ENCODE measurements around the gene GPR139. TPM values are rescaled to one million over a fixed set of nuclear protein-coding genes. Genes with fewer than 3 reads are reported as not detected.
A peak's percentile ranks its signal among the peaks of the same experiment; 100 is the strongest.

GPR139 gene
- total RNA-seq (2014; rRNA removed; shearing (Covaris generic)): not detected in 2 replicates
- polyA plus RNA-seq (2015; cell fraction: cytosol; rRNA removed): not detected in 2 replicates
- polyA plus RNA-seq (2015; cell fraction: nucleus; rRNA removed): not detected in 2 replicates

DNA sequence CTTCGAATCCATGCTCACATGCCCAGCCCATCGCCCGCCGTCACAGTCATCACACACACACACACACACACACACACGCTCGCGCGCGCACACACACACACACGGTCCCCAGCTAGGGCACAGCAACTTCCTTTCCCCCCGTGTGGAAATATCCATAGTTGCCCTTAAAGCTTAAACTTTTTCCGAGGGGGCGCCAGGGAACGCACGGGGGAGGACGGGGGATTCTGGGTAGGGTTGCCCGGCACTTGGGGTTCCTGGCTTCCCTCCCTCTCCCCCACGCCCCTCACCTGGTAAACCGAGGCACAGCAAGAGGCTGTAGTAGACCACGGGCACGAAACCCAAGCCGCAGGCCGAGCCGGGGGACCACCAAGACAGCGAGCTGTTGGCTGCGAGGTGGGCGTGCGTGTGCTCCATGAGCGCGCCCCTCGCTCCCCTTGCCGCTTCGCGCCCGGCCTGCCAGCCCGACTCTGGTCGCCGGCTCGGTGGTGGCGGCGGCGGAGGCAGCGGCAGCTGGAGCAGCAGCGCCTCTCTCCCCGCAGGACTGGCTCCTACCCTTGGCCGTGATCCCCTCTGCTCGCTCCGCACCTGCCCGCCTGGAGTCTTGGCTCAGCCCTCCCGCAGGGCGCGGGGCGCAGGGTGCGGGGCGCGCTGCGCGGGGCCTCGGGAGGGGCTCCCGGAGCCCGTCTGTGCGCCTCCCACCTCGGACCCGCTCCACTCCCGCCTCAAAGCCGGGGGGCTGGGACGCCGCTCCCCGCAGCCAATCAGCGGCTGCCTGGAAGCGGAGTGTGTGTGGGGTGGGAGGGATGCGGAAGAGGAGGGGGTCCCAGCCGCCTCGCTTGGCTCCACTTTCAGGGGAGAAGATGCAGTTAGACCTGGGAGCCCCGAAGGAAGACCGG is at the start of gene GPR139:
Gene GPR139, minus strand, starts transcription at position 688 of the 896 bp plus-strand sequence. Its CDS starts 274 bp downstream, at position 414.
- DNase-seq (ENCODE audit: low read depth): no peak

DNA sequence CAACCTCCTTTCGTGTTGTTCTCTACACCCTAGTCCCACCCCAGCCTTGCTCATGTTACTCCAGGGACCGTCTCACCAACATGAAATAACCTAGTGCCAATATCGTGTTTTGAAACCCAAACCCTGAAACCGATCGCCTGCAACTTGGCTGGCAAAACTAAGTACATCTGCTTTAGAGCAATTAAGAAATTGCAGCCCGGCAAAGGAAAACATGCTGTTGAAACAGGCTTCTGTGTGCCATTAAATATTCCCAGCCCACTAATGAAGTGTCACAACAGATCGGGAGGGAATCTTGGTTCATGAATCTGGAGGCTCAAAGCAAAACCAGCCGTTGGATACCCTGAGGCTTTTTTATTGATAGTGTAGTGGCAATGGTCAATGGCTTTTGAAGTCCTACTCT is 48.3 kb upstream of the GPR139 start:
- no peak for DNase-seq (ENCODE audit: low read depth)

DNA sequence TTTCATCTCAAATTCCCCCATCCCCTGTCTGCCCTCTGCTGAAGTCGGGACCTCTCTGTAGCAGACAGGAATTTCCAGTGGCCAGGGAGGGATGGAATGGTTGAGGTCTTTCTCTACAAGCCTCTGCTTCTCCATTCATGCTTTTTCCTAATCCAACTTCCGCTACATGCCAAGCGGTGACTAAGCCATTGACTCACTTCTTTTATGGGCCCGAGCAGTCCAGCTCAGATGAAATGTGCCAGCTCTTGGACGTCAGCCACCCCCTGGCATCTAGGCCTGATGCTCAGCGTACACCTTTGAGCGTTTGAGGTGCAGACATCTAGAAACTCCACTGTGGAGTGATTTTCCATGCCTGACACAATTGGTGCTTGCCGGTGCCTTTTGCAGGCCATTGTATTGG is 40.7 kb upstream of the GPR139 start:
- DNase-seq (ENCODE audit: low read depth): peak; percentile 88

DNA sequence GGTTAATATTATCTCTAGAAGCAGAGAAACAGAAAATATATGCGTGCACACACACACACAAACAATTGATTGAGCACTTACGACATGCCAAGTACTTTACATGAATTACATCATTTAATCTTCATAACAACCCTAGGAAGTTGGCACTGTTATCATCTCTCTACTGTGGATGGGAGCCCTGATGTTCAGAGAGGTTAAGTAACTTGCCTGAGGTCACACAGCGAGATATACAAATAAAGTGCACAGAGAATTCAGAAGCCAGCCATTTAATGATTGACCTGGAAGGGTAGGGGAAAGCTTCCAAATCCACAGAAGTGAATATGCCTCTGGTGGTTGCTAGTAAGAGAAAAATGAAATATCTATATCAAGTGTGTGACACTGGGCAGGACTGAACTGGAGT is 37.5 kb upstream of the GPR139 start:
- DNase-seq (ENCODE audit: low read depth): no peak

DNA sequence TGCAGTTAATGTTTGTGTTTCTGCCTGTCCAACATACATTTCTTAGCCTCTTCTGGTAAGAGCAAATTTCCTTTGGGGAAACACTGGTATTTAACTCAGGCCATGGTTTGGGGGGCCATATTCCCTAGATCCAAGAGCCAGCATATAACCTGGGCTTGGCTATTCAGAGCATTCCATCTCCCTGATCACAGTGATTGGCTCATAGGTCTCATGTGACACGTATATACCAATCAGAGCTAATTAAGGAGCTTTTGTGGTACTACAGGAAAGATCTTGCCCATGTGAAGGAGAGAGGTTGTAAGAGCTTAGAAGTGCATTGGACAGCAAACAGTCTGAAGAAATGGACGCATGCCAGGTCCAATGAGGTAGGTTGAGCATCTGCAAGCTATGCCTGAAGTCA is 33.4 kb upstream of the GPR139 start:
- DNase-seq (ENCODE audit: low read depth): no peak

DNA sequence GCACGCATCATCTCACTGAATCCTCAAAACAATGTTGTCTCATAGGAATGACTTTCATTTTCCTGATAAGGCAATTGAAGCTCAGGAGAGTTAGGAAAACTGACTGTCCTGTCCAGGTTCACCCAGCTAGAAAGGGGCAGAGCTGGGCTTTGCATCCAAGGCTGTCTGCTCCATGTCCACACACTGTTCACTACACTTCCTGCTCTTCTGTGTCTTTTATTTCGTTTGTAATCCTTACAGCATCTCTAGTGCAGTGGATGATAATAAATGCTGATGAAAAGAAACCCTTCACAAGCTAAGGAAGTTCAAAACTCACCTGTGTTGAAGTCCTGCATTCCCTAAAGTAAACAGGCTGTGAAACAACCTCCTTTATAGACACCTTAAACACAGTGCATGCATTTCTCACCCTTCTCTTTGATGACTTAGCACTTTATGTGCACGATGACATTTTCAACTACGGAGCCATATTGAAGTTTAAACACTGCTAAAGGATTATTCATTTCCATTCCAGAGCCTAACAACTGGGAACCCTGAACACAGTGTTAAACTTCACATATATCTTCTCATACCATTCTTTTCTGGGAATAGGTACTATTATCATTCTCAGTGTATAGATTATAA is 31.0 kb upstream of the GPR139 start:
- no peak for DNase-seq (ENCODE audit: low read depth)

DNA sequence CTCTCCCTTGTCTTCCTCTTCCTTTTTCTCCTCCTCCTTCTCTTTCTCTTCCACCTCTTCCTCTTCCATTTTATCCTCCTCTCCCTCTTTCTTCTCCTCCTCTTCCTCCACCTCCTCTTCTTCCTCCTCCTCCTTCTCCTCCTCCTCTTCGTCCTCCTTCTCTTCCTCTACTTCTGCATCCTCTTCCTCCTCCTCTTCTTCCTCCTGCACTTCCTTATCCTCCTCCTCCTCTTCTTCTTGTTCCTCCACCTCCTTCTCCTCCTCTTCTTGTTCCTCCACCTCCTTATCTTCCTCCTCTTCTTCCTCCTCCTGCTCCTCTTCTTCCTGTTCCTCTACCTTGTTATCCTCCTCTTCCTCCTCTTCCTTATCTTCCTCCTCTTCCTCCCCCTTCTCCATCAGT is 28.8 kb upstream of the GPR139 start:
- no peak for DNase-seq (ENCODE audit: low read depth)

DNA sequence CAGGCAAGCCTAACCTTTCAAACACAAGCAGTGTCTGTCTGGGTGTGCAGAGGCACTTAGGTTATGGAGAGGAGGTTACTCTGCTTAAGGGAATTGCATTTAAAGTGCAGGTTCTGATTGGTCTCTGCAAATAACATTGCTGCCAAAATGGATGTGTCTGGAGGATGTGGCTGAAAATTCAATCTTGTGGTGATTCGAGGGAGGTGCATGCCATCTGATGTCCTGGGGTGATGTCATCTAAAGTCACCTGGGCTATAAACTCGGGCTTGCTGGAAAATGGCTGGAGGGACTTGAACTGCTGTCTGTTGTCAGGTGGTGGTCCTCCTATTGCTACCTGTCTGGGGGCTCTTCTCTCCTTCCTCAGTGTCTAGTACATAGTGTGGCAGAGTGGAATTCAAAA is 28.3 kb upstream of the GPR139 start:
- DNase-seq (ENCODE audit: low read depth): no peak

DNA sequence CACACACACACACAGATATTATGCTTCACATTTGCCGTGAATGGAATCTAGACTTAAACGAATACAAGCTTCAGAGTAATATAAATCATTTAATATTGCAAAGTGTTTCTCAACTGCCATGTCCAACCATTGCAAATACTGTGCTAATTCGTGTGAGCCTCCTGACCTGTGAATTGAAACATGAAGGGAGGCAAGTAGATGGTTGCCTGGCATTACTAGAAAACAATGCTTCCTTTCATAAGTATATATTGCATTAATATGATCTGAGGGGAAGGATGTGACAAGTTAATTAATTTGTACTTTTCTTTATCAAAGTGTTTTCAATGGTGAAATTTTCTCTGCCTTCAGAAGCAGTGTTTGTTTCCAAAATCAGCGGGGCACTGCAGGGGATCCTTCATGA is 25.7 kb upstream of the GPR139 start:
- DNase-seq (ENCODE audit: low read depth): no peak

DNA sequence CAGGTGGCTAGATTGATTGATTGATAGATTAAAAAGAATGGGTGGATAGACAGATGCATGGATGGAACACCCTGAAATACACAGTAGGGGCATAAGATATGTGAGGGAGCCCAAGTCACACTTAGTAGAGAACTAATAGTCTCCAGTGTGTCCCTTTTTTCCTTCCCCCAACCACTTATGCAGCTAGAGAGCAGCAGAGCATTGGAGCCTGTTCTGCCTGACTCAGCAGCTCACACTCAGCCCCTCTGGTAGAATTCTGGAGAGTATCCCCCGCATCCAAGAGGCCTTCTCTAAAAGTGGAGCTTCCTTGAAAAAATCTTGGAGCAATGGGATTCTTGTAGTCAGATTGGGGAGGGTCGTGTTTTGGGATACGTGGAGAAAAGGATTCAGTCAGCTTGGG is 20.5 kb upstream of the GPR139 start:
- no peak for DNase-seq (ENCODE audit: low read depth)

DNA sequence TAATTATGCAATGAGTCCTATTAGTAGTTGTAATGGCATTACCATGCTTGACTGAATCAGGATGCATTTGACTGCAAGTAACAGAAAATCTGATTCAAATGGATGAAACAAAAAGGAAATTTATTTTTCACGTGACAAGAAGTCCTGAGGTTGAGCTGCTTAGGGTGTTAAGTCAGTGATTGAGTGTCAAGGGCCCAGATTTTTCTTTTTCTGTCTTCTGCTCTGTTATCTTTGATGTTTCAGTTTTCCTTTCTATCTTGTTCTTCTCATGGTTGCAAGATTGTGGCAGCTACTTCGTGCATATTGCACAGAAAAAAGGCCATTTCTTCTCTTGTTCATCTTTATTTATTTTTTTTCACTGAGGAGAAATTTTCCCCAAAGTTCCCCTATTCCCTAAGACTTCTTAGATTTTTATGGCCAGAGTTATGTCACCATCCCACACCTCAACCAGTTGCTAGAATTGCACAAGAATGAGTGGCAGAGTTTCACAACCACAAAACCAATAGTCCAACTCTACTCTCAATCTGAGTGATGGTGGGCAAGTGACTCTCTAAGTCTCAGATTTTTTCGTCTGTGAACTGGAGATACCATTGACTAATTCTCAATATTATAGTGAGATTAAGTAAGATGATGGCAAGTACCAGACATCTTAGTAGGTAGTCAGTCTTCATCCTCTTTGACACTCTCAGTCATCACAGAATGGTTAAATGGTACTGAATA is 15.7 kb upstream of the GPR139 start:
- DNase-seq (ENCODE audit: low read depth): no peak

DNA sequence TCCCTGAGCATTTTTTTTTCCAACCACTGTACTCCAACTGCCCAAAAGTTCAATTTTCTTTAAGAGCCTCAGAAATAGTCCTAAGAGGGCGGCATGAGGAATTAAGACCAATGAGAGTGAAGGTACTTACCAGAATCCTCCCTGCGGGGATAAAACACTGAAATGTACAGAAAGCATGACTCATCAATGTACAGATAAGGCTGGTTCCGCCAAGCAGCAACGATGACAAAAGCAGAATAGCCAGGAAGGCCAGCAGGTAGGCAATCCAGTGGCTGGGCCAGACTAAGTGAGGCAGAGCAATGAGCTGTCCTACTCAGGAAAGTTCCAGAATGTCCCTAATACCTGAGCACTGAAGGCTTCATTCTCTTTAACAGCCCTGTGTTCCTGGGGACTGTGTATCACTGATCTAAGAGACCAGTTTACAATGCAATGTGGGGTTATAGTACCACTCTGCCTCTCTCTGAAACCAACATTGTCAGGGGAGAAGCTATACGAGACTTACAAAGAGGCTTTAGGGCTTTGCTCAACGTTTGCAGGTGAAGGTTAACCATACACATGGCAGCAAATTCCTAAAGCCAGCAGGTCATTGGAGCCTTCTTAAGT is 11.0 kb upstream of the GPR139 start:
- no peak for DNase-seq (ENCODE audit: low read depth)

DNA sequence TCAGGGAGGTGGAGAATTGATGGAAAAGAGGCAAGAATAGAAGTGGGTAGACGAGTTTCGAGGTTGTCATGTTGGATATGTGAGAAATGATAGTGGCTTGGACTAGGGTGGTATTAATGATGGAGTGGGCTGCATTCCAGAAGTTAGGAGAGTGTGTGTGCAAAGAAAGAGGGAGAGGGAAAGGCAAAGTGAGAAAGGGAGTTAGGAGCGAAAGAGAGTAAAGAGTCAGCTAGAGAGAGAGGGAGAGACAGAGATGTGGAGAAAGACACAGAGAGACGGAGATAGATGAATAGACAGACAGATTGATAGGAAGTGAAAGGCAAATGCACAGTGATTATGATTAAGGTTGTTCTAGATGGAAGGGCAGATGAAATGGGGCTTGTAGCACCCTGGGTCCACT is 5.4 kb upstream of the GPR139 start:
- DNase-seq (ENCODE audit: low read depth): no peak

DNA sequence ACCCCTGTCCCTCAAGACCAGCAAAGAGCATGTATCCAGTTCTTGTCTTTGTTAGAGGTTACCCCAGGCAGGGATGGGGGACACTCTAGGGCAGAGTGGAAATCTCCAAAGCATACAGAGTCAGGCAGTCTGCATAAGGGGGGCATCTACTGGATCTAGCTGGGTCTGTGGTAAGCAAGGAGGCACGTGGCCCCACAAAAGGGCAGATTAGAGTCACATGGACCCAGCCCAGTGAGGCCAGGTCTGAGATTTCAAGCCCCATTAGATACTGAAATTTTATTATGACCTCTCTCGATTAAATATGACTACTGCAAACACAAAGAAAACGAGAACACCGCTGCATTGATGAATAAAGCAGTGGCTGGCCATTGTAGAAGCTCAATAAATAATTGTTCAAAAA is 1.6 kb upstream of the GPR139 start:
- no peak for DNase-seq (ENCODE audit: low read depth)

DNA sequence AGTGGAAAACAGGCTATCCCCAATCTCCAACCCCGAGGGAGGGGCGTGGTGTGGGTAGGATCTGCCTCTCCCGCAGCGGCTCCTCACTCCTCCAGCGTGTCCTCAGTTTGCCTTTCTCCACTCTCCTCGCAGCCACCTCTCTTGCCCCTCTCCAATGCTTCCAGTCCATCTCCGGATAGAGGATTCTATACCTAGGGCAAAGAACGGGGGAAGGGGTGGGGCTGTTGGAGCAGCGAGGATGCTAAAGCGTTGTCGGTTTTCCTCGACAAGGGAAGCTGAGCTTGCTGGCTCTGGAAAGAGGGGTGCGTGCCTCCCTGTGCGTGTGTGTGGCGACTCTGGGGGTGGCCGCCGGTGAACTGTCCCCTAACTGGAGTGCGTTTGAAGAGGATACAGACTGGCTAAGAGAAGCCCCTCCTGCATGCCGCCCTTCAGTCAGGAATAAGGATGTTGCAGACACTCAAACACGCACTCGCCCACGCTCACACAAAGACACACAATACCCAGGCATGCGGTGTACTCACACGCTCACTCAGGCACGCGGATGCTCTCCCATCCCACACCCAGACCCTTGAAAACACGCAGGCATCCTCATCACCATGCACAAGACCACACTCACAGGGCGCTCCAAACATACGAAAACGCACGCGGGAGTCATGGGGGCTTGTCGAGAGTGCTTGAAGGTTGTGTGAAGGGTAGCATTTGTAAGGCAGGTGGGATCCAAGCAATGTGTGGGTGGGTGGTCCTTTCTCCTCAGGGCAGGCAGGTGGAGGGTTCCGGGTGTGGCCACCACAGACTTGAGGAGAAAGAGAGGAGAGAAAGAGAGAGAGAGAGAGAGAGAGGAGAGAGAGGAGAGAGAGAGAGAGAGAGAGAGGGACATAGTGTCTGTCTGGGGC is 655 bp upstream of the GPR139 start:
- DNase-seq (ENCODE audit: low read depth): no peak

DNA sequence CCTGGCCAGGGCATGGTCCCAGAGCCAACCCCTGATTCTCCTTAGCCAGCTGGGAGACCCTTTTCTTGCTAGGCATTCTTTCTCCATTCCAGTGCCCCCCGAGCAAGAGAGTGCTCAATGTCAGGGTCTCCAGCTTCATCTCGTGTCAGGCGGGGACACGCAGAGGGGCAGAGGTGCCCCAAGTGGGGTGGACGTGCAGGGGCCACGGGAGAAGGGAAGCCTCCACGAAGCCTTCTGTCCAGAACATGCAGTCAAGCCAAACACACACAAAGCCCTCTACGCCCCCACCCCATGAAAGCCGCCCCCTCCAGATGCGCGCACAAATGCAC is 852 bp downstream of the GPR139 start:
- DNase-seq (ENCODE audit: low read depth): no peak

DNA sequence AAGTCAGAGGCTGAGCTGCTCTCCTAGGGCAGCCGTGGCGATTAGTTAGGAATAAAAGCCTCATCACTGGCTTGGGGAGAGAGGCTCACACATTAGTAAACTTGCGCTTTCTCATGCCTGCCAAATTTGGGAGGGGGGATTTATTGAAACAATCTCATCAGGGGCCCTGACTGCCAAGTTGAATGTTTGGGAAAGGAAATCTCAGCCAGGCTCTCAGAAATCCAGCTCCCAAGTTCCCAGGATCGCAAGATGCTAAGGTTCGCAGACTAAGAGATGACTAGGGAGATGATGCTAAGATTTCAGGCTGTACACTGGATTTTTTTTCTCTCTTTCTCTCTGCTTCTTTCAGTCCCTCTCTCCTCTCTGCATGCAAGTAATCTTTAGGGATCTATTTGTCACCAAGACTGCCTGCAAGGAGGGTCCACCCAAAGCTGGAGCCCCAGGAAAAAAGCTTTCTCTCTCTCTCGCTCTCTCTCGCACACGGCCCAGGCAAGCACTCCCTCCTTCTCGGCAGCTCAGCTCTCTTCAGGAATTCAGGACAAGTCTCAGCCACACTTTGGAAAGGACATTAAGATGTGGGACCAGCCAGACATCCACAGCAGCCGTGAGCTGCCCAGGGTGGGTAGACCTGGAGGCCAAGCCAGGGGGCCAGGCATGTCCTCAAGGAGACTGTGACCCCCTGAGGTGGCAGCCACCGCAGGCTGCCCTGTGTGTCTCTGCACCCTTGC is 1.4 kb downstream of the GPR139 start:
- DNase-seq (ENCODE audit: low read depth): no peak

DNA sequence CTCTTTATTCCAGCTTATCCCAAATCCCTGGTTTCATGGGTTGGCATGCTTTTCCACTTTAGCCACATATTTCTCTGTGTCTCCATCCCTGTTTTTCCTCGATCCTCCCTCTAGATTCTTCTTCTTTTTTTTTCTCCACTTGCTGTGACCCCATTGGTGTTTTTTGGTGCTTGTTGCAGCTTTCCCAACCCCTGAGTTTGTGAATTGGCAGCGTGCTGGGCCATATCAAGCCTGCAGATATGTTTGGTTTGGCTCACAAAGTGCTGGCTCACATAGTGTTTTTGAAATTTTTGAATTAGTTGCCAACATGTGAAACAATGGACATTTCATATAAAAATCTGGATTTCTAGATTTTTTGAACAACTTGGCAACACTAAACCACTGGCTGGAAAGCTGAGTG is 8.8 kb downstream of the GPR139 start:
- no peak for DNase-seq (ENCODE audit: low read depth)

DNA sequence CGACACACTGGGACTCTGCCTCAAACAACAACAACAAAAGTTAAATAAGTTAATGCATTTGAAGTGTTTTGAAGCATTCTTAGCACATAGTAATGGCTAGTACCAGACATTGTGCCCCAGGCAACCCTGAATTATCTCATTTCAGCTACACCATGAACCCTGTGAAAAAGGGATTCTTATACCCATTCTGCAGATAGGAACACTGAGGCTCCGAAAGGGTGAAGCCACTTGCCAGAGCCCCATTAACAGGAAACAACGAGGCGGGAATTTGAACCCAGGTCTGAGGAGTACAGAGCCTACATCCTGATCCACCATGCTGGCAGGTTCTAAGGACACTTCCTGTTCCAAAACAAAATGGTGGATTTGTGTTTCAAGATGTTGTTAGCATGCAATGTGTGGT is 9.2 kb downstream of the GPR139 start:
- no peak for DNase-seq (ENCODE audit: low read depth)

DNA sequence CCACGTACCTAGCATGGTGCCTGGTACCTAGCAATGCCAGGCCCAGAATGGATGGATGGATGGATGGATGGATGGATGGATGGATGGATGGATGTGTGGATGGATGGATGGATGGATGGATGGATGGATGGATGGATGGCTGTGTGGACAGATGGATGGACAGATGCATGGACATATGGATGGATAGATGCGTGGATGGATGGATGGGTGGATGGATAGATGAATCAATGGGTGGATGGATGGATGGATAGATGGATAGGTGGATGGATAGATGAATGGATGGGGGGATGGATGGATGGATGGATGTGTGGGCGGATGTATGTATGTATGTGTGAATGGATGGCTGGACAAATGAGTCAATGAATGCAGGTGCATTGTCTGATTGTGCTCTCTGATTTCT is 12.6 kb downstream of the GPR139 start:
- DNase-seq (ENCODE audit: low read depth): no peak
